ENCODE data around the gene DNAH6.
"Not testable (repeated sequence)": the region's sequence is repeated elsewhere in the genome, so short reads cannot be mapped to it uniquely, and the experiment has no call there.

The DNAH6 gene, protein sequence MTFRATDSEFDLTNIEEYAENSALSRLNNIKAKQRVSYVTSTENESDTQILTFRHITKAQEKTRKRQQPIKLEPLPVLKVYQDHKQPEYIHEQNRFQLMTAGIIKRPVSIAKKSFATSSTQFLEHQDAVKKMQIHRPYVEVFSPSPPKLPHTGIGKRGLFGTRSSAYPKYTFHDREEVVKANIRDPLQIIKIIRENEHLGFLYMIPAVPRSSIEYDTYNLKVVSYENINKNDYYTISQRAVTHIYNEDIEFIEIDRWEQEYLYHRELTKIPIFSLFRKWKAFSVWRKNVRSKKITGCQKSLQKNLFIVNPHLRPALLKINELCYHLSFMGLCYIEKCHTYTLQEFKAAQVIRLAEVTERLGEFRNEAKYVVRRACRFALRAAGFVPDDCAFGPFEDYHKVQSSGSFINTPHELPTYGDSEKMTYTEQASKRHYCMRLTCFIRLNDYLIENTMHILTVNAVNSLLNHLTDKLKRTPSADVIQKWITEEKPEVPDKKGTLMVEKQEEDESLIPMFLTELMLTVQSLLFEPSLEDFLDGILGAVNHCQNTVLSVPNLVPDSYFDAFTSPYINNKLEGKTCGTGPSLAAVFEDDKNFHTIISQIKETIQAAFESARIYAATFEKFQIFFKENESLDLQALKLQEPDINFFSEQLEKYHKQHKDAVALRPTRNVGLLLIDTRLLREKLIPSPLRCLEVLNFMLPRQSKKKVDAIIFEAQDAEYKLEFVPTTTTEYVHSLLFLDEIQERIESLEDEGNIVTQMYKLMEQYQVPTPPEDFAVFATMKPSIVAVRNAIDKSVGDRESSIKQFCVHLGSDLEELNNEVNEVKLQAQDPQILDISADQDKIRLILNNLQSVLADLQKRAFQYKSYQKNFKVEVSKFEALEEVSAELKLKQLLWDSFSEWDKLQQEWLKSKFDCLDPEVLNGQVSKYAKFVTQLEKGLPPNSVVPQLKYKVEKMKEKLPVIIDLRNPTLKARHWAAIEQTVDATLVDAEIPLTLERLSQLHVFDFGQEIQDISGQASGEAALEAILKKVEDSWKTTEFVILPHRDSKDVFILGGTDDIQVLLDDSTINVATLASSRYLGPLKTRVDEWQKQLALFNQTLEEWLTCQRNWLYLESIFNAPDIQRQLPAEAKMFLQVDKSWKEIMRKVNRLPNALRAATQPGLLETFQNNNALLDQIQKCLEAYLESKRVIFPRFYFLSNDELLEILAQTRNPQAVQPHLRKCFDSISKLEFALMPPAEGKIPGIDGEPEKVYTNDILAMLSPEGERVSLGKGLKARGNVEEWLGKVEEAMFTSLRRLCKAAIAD (N-terminal part only)

DNA sequence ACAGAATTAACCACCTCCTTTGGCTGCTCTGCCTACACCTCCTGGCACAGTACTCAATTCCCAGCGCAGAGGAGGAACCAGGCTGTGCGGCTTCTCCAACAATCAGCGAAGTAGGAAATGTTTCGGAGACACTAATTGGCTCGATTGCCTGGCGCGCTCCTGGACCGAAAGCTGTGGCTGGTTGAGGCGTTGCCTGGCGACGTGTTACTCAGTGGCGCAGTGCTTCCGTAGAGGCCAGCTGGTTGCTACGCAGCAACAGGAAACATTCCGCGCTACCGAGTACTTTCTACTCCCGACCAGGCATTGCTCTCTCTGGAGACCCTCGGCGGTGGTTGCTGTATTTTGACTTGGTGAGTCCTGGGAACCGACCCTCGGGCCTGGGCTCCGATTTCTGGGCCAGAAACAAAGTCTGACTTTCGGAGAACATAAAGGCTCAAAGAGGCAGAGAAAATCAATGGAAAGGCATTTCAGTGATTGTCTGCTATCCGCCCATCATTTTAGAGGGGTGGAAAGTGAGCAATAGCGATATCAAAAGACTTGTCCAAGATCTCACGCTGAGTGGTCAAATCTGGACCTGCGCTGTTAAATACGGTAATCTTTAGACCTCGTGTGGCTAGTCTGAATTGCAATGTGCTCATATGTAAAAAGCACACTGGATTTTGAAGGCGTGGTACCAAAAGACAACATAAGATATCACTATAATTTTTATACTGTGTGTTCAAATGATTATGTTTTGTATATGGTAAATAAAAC, at the start of gene DNAH6:
Gene DNAH6 (plus strand): TSS at position 265 of the 753 bp plus-strand sequence. CDS start 1,329 bp downstream, outside the sequence.
- DNase-seq, result peak; percentile 98

DNA sequence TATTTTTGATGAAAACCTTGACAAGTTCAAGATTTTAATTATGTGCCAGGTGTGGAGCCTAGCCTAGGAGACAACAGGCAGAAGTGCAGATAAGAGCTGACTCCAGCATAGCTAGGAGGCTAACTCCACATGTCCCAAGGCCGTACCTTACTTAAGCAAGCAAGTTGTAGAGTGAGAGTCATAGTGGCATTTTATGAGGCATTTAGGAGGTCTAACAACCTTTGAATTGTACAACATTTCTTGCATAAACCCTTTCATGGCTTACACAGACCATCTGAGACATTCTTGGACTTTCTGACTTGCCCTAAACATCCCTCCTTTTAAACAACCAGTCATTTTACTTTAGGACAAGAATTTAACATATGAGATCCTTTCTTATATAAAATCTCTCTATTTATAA, 48.9 kb upstream of the DNAH6 start:
- no peak for DNase-seq

DNA sequence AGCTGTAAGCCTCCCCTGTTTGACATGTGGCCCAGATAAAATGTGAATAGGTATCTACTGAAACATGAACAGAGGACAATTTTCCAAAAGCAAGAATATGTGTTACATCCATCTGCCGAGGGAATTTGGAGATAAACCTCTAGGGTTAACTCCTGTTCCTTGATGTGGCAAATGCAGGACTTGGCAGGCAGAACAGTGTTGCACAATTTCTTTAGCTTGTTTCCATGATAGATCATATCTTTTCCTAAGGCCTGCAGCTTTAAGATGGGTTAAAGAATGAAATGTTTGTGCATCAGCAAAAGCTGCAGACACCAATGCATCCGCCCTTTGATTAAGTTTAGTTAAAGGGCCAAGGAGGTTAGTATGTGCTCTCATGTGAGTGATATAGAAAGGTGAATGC, 43.9 kb upstream of the DNAH6 start:
- not testable (repeated sequence) for DNase-seq

DNA sequence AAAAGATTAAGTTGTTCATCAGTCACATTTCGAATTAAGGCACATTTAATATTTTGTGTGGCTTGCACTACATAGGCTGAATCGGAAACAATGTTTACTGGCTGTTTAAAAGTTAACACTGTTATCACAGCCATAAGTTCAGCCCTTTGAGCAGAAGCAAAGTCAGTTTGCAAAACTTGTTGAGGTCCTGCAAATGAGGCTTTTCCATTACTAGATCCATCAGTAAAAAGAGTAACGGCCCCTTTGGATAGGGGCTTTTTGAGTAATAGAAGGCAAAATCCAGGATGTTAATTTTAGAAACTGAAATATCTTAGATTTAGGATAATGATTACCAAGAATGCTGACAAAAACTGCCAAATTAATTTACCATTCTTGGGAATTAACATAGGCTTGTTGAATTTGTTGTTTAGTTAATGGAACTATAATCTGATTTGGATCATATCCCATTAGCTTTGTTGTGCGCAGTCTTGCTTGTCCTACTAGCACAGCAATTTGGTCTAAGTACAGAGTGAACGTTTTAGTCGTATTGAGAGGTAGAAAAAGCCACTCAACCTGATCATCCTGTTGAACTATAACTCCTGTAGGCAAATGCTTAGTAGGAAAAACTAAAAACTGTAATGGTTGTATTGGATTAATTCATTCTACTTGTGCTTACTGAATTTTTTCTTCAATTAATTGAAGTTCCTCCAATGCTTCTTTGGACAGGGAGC, 43.3 kb upstream of the DNAH6 start:
- DNase-seq, result no peak

DNA sequence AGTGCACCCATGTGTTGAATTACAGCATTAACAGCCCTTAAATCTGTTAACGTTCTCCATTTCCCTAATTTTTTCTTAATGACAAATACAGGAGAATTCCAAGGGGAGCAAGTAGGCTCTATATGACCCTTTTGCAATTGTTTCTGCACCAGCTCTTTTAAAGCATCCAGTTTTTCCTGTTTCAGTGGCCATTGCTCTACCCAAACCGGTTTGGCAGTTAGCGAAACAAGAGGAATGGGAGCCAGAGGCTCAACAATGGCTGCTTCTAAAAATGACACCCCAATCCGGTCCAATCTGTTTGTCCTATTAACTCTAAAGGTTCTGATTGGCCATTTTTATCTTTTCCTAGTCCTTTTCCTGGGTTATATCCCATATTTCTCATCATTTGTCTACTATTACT, 42.1 kb upstream of the DNAH6 start:
- no peak for DNase-seq

DNA sequence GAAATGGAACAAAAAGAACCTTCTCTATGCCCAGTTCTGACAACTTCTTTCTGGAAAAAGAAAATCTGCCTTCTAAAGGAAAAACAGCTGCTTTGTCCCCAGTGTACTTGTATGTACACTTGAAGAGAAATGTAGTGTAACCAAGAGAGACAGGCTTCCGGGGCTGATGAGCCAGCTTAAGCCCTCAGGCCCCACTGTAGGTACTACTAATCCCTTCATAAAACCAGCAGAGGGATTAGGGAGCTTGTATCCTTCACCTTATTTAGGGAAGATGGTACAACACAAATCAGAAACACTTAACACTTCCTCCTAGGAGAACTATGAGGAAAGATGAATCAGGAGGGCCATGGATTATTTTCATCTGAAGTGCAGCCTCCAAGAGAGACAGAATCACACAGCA, 38.4 kb upstream of the DNAH6 start:
- DNase-seq, result no peak

DNA sequence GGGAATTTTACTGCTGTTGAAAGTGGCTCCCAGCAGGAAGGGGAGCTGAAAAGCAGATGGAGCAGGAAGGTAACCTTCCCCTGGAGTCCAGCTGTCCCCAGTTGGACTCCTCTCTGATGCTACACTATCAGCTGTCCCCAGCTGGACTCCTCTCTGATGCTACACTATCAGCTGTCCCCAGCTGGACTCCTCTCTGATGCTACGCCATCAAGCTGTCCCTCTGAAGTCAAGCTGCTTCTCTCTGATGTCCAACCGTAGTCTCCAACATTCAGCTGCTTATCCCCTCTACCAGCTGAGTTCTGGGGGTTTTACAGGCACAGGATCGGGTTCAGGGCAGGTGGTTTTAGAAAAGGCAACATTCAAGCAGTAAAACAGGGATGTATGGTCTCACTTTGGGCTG, 37.4 kb upstream of the DNAH6 start:
- no peak for DNase-seq

DNA sequence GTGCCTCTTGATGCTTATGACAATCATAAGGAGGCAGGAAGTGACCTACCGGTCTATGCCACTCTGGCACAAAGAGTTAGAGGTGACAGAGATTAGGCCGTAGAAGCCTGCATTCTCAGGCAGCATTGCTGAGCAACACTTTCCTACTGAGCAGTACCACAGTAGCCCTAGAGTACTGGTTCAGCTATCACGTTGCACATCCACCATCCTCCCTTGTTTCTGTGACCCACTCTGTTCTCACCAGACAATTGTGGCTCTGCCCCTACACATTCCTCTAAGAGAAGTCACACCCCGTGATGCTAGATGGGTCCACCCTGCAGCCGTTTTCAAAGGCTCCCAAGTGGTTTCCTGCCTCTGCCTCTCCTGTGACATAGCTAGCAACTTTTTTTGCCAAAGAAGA, 34.6 kb upstream of the DNAH6 start:
- DNase-seq, result no peak

DNA sequence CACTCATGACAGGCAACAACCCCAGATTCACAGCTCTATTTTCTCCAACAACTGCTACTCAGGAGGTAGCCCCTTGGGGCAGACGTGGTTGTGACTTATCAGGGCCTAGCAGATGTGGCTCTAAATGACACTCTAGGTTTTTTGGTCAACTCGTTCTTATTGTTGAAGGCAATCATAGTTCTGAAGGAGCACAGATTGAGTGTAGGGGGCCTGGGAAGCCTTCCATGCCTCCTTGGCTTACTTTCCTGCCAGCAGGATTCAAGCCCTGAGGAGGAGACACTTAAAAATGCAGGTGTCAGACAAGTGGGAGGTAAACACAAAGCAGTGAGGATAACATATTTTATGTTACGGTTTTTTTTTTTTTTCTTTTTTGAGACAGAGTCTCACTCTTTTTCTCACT, 33.7 kb upstream of the DNAH6 start:
- no peak for DNase-seq

DNA sequence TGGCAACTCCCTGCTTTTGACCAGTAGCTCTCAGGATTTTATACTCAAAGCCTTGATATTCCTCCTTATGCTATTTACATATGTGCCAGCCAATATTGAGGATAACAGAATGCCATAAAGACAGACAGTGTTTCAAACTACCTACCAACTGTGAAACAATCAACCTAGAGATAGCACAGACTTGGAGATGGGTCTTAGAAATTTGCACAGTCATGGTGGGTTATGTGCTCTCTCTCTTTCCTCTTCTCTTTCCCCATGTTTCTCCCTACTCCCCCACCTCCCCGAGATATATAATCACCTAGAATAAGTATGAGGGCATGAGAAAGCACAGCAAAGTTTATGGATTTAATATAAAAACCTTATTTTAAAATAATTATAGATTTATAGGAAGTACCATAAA, 33.0 kb upstream of the DNAH6 start:
- no peak for DNase-seq

DNA sequence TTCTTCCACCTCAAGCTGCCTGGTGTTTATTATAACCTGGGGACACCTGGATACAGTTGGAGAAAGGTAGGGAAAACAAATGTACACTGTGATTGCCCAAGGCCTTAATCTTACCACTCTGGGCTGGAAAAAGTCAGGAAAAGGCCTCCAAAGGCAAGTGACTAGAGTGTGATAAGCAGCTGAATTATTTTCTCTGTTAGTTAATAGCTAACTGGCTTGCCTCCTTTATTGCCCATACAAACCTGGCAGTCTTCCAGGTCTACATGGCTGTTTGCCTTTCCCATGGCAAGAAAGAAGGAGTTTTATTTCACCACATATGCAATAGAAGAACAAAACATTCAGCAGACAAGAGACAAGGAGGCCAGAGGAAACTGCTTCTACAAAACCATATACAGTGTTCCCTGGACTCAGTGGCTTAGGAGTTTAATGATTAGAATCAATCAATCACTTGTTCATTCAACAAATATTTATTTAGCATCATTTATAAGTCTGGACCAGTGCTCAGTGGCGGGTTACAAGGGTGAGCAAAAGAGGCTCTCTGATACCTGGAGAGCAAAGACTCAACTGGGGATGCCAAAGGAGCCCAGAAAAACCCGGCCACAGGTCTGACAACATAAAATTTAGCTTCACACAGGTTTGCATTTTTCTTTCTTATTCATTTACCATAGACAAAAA, 29.7 kb upstream of the DNAH6 start:
- no peak for DNase-seq

DNA sequence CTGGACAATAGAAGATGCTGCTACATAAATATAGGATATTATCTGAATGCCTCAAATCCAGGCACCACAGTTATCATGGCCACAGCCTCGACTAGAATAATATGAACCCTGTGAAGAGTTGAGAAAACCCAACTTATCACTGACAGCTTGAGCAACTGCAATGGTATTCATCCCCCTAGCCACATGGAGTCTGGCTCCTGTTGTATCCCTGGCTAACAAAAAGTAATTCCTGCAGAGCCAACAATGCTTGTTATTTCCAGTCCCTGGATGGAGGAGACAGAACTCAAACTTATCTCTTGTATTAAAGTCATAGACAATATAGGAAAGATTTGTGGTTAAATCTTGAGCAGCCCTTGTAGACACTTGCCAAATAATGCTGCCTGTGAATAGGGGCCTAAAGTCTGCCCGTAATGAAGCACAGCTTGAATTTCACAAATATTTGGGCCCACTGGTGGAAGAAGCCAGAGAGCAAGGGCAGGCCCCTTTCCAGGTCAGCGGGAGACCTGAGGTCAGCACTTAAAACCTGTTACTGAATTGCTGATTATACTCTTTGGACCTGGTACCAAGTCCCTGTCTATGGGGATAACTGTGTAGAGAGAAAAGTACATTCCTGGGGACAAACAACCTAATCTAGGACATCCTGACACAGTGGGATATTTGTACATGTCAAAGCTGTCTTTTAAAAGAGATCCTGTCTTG, 28.9 kb upstream of the DNAH6 start:
- DNase-seq, result no peak

DNA sequence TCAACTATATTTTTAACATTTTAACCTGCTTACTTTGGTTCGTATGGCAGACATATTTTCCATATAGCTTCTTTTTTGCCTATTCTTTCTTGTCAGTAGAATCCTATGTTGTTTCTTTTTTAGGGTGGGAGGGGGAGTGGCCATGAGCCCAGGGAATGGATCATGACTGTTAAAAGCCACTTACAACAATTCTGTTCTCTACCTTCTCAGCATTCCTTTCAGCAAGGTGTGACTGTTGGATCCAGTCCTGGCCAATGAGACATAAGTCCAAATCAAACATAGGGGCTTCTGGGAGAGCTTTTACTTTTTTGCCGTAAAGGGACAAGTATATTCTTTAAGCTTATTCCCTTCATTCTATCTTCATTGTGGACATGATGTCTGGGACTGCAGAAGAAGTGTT, 25.0 kb upstream of the DNAH6 start:
- no peak for DNase-seq

DNA sequence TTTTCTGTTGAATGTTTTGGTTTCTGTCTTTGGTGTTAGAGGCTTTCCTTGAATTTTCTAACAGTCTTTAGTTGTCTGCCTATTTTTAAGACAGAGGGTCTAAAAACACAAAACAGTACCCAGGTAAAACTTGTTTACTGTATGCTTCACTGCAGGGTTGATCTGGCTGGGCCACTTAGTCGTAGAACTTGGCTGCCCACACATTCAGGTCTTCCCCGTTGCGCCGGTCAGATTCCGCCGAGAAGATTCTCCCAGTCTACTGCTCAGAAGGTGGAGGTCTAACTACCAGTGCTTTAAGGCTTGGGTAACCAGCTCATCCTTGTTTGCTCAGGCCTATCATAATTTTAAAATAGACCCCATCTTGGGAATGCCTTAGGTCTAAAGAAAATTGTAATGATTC, 24.6 kb upstream of the DNAH6 start:
- DNase-seq, result no peak

DNA sequence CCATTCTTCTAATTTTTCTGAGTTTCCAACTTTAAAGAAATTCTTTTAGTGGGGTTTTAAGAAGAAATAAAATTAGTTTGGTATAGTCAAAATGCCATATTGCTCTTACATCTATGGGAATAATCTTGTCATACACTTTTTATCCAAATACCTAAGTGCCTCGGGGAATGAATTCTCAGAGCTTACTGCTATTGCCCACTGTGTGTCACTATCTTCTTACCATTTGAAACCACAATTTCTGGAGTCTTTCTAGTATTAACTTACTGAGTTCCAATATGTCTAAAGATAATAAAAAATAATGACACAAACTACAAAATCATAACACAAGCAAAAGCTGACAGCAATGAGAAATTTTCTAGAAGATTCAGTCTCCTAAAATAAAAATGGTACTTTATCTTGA, 23.7 kb upstream of the DNAH6 start:
- DNase-seq, result no peak

DNA sequence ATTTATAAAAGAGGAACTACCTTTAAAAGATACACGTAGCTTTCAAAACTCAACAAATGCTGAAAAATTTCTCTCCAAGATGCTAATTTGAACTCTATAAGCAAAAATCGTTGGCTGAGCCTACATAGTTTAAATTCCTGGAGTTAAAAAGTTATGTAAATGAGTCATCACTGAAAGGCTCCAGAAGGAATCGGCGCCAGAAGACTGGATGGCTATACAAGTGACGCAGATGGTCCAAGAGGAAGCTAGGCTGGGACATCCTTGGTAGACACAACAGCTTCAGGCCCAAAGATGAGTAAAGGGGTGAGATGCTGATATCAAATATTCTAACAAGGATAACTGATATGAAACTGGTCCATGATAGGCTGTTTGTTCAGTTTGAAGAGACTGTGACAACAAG, 22.8 kb upstream of the DNAH6 start:
- DNase-seq, result no peak

DNA sequence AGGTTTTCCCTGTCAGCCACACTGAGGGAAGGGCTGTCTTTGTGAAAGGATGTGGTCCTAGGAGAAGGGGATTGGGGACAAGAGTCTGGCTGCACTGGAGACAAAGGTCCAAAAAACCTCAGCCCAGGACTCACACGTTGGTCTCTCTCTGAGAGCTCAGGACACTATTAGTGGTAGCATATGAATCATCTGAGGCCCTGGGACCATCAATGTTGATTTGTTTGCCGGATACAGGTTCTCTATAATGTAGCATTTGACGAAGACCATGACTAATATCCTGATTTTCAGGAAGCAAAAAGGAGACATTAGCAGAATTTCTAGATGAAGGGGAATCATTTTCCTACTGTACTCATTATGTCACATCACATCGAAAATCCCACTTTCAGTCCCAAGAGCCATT, 22.2 kb upstream of the DNAH6 start:
- DNase-seq, result no peak

DNA sequence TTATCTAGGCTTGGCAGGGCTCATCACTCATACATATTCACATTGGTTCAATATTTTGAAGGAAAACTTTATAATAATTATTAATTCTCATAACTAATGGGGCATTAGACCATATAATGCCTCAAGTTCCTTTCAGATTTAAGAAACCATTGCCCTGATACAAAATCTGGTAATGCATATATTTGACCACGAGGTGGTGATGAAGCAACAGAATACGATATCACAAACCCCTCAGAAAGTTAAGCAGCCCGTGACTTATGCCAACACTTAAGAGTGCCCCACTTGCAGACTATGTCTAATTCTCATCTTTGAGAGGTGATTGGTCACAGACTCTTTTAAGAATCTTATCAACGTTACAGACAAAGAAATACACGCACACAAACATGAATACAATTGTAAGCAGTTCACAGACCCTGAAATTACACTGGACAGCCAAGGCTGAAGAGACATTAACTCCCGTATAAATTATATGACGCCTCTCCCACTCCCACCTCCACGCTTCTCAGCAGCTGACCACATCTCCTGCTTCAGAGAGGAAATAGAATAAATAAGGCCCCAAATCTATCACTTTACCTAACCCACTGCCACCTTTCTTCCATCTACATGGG, 20.7 kb upstream of the DNAH6 start:
- DNase-seq, result peak; percentile 12

DNA sequence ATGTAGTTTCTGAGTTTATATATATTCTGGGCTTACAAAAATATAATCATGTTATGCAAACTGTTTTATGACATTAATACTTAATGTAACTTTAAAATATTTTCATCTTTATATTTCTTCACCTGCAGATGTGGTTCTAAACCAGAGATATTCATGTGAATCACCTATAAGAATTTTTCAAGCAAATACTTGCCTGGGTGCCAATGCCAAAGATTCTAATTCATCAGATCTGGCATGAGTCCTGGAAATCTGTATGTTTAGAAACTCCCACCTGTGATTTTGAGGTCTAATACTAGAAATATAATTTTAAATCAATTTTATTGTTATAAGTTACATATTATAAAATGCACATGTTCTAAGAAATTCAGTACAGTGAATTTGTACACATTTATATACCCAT, 19.9 kb upstream of the DNAH6 start:
- DNase-seq, result no peak

DNA sequence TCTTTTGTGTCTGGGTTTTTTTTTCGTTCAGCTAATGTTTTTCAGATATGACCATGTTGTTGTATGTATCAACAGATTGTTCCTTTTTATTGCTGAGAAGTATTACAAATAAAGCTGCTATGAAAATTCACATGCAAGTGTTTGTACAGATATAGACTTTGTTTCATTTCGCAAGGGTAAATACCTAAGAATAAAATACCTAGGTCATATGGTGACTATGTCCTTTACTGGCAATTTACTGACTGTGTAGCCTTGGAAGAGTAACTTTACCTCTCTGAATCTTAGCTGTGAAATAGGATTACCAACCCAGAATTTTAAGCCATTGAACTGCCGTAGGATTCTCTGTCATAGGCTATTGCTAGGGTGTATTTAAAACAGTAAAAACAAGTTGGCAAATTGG, 19.0 kb upstream of the DNAH6 start:
- DNase-seq, result no peak
